ENCODE data around the gene UBAP1L. TPM values are rescaled to one million over a fixed set of nuclear protein-coding genes. Genes with fewer than 3 reads are reported as not detected.
A peak's percentile ranks its signal among the peaks of the same experiment; 100 is the strongest.

UBAP1L gene
- total RNA-seq, 4 donors from 2014 or later: 3.0 to 8.7 (median 5.5) TPM

- H3K36me3 ChIP-seq: no peaks in the 10 kb centered on the region
- H3K27me3 ChIP-seq: peaks cover 0 to 4% of the 10 kb centered on the region in 2 donors
- TF ChIP-seq CTCF (IDR thresholded peaks at IDR 0.05): no peak
- no peak for TF ChIP-seq POLR2A (IDR thresholded peaks at IDR 0.05)
- H3K4me3 ChIP-seq: no peak overlapping the region
- H3K27ac ChIP-seq: peak overlapping the region in 1 of 4 donors; percentile 59
- no peaks in the 10 kb centered on the region for H3K9me3 ChIP-seq
- H3K4me1 ChIP-seq: peaks cover 0 to 29% (median under 1%) of the 10 kb centered on the region in 4 donors
- no peak for DNase-seq
Observed at GRCh38 chr15:65072617-65073016, 42.4 kb downstream of the UBAP1L start.

- peaks cover 0 to 31% (median 0%) of the 10 kb centered on the region in 4 donors for H3K4me1 ChIP-seq
- no peaks in the 10 kb centered on the region for H3K9me3 ChIP-seq
- H3K36me3 ChIP-seq: no peaks in the 10 kb centered on the region
- DNase-seq: no peak
- no peak overlapping the region for H3K4me3 ChIP-seq
- TF ChIP-seq POLR2A (IDR thresholded peaks at IDR 0.05): no peak
- TF ChIP-seq CTCF (IDR thresholded peaks at IDR 0.05): no peak
- H3K27me3 ChIP-seq: peaks cover 0 to 9% of the 10 kb centered on the region in 2 donors
- peak overlapping the region in 3 of 4 donors; percentile 46 to 59 (median 59) for H3K27ac ChIP-seq
Observed at GRCh38 chr15:65072027-65072426, 43.0 kb downstream of the UBAP1L start.

GRCh38 chr15:65071381-65071811, 43.6 kb downstream of the UBAP1L start:
- peak overlapping the region in 3 of 4 donors; percentile 46 to 59 (median 59) for H3K27ac ChIP-seq
- no peak for DNase-seq
- H3K27me3 ChIP-seq: peaks cover 0 to 9% of the 10 kb centered on the region in 2 donors
- peaks cover 0 to 32% (median 0%) of the 10 kb centered on the region in 4 donors for H3K4me1 ChIP-seq
- TF ChIP-seq POLR2A (IDR thresholded peaks at IDR 0.05) (no peak), CTCF (IDR thresholded peaks at IDR 0.05) (no peak)
- no peaks in the 10 kb centered on the region for H3K9me3 ChIP-seq
- H3K36me3 ChIP-seq: no peaks in the 10 kb centered on the region
- H3K4me3 ChIP-seq: no peak overlapping the region

GRCh38 chr15:65069779-65070546, 45.0 kb downstream of the UBAP1L start:
- no peak overlapping the region for H3K4me3 ChIP-seq
- TF ChIP-seq CTCF (IDR thresholded peaks at IDR 0.05) (no peak), POLR2A (IDR thresholded peaks at IDR 0.05) (no peak)
- peak overlapping the region in 3 of 4 donors; percentile 4 to 61 (median 59) for H3K27ac ChIP-seq
- no peak for DNase-seq
- H3K27me3 ChIP-seq: peaks cover 0 to 9% of the 10 kb centered on the region in 2 donors
- no peaks in the 10 kb centered on the region for H3K36me3 ChIP-seq
- peaks cover 0 to 32% (median 0%) of the 10 kb centered on the region in 4 donors for H3K4me1 ChIP-seq
- H3K9me3 ChIP-seq: no peaks in the 10 kb centered on the region

GRCh38 chr15:65069179-65069578, 45.8 kb downstream of the UBAP1L start:
- peak overlapping the region in 2 of 4 donors; percentile 74 to 80 for H3K27ac ChIP-seq

More at GRCh38 chr15:65069179-65069578, 45.8 kb downstream of the UBAP1L start:
- H3K9me3 ChIP-seq: no peaks in the 10 kb centered on the region
- H3K4me3 ChIP-seq: no peak overlapping the region
- DNase-seq: peak in 1 of 3 donors; percentile 70
- TF ChIP-seq CTCF (IDR thresholded peaks at IDR 0.05): no peak
- no peak for TF ChIP-seq POLR2A (IDR thresholded peaks at IDR 0.05)
- H3K36me3 ChIP-seq: no peaks in the 10 kb centered on the region
- H3K27me3 ChIP-seq: peaks cover 0 to 9% of the 10 kb centered on the region in 2 donors
- H3K4me1 ChIP-seq: peaks cover 0 to 32% (median 0%) of the 10 kb centered on the region in 4 donors

Data from Peyer's patch (tissue), 4 donors.